Left ventricle myocardium inferior (tissue), 1 donor: Measurements from ENCODE around the gene G6PC2. TPM values are rescaled to one million over a fixed set of nuclear protein-coding genes. Genes with fewer than 3 reads are reported as not detected.

Experiments
- DNase-seq: peaks from one replicate; pipeline ENCODE4 v3.0.0-alpha.2; 2020
- H3K27ac ChIP-seq: fragments of 200-600 bp; replicated peaks from 2 replicates; pipeline ENCODE4 v1.8.0; 2021
- H3K27me3 ChIP-seq: fragments of 200-600 bp; 2 replicates; pipeline ENCODE4 v1.8.0; 2021; ENCODE audit warnings: low read depth
- H3K36me3 ChIP-seq: fragments of 200-600 bp; 2 replicates; pipeline ENCODE4 v1.8.0; 2021
- H3K4me1 ChIP-seq: fragments of 200-600 bp; 2 replicates; pipeline ENCODE4 v1.8.0; 2021
- H3K4me3 ChIP-seq: fragments of 200-600 bp; 2 replicates; pipeline ENCODE4 v1.8.0; 2021; ENCODE audit warnings: mild to moderate bottlenecking, moderate library complexity
- H3K9me3 ChIP-seq: fragments of 200-600 bp; replicated peaks from 2 replicates; pipeline ENCODE4 v1.8.0; 2021
- CTCF ChIP-seq: fragments of 200-600 bp; IDR thresholded peaks from 2 replicates; pipeline ENCODE4 v1.8.0; 2021; ENCODE audit warnings: antibody characterized with exemption, mild to moderate bottlenecking, borderline replicate concordance
- intact Hi-C: fragments of 100-400 bp; cut with micrococcal nuclease; formaldehyde crosslinking; loops from one replicate; pipeline ENCODE4 v1.11.0; 2022
- total RNA-seq: library from RNA; stranded (reverse); fragmentation: NEBNext Ultra II Directional; extraction: Animal tissue kit (Norgen Biotek cat#: 25700); gene quantifications from one replicate; pipeline ENCODE4 v1.2.1, GENCODE V29; 2021
- donor health status: DM: no; HTN: yes; CAD: no; lungs with severe emphysema.

Gene G6PC2
- total RNA-seq, 1 donor from 2014 or later = not detected

GRCh38 chr2:168895771-168896170, 5.3 kb upstream of the G6PC2 start:
- intact Hi-C loops = no loop called here

GRCh38 chr2:168896783-168897182, 4.3 kb upstream of the G6PC2 start:
- no peak for DNase-seq
- H3K36me3 ChIP-seq = no peaks in the 10 kb centered on the region
- H3K9me3 ChIP-seq = no peaks in the 10 kb centered on the region
- no peak overlapping the region for H3K4me3 ChIP-seq
- no peak overlapping the region for H3K27ac ChIP-seq
- intact Hi-C loops = no loop called here
- TF ChIP-seq CTCF = no peak
- H3K27me3 ChIP-seq = peaks cover 4% of the 10 kb centered on the region
- no peaks in the 10 kb centered on the region for H3K4me1 ChIP-seq

More at GRCh38 chr2:168895771-168896170, 5.3 kb upstream of the G6PC2 start:
- TF ChIP-seq CTCF = no peak
- peaks cover under 1% of the 10 kb centered on the region for H3K4me1 ChIP-seq
- H3K4me3 ChIP-seq = no peak overlapping the region
- no peak overlapping the region for H3K27ac ChIP-seq
- no peaks in the 10 kb centered on the region for H3K27me3 ChIP-seq
- no peaks in the 10 kb centered on the region for H3K36me3 ChIP-seq
- H3K9me3 ChIP-seq = no peaks in the 10 kb centered on the region
- no peak for DNase-seq

- Histone ChIP-seq H3K36me3 (no peaks in the 10 kb centered on the region), H3K4me1 (no peaks in the 10 kb centered on the region), H3K9me3 (no peaks in the 10 kb centered on the region), H3K27me3 (peaks cover 4% of the 10 kb centered on the region), H3K4me3 (no peak overlapping the region), H3K27ac (no peak overlapping the region)
- no peak for TF ChIP-seq CTCF
- intact Hi-C loops = no loop called here
- no peak for DNase-seq
Observed at GRCh38 chr2:168897449-168897848, 3.6 kb upstream of the G6PC2 start.

- TF ChIP-seq CTCF = no peak
- no peaks in the 10 kb centered on the region for H3K4me1 ChIP-seq
- intact Hi-C loops = no loop called here
Observed at GRCh38 chr2:168903888-168904287, 2.8 kb downstream of the G6PC2 start.

GRCh38 chr2:168904358-168904757, 3.3 kb downstream of the G6PC2 start:
- Histone ChIP-seq H3K27me3 (peaks cover 13% of the 10 kb centered on the region), H3K36me3 (no peaks in the 10 kb centered on the region), H3K27ac (no peak overlapping the region), H3K9me3 (no peaks in the 10 kb centered on the region), H3K4me3 (no peak overlapping the region), H3K4me1 (no peaks in the 10 kb centered on the region)
- no peak for TF ChIP-seq CTCF
- intact Hi-C loops = no loop called here
- DNase-seq = no peak

More at GRCh38 chr2:168903888-168904287, 2.8 kb downstream of the G6PC2 start:
- Histone ChIP-seq H3K27ac (no peak overlapping the region), H3K4me3 (no peak overlapping the region), H3K36me3 (no peaks in the 10 kb centered on the region), H3K27me3 (peaks cover 13% of the 10 kb centered on the region), H3K9me3 (no peaks in the 10 kb centered on the region)
- no peak for DNase-seq
